Hematopoietic multipotent progenitor cell (in vitro differentiated cells): ENCODE measurements around the gene TAAR6. TPM values are rescaled to one million over a fixed set of nuclear protein-coding genes. Genes with fewer than 3 reads are reported as not detected.
"Not testable (repeated sequence)": the region's sequence is repeated elsewhere in the genome, so short reads cannot be mapped to it uniquely, and the experiment has no call there.

Experiments
- DNase-seq, 3 donors: peaks; one replicate each; pipeline ENCODE4 v3.0.0-alpha.2; 2011 to 2015; ENCODE audit warnings: low read depth in 2 of 3, low spot score in 2 of 3
- total RNA-seq: library from RNA; depleted of rRNA; stranded (reverse); fragments of >200 nt; gene quantifications from one replicate; pipeline ENCODE4 v1.2.3, GENCODE V29; 2012

The TAAR6 gene
- not detected for total RNA-seq

- DNase-seq, result no peak
These were observed at the start of gene TAAR6 for GRCh38 chr6:132570221-132570777. TAAR6 (plus strand) TSS chr6:132570322; CDS start chr6:132570322, 0 bp downstream.

- DNase-seq, result no peak
These were observed 49.2 kb upstream of the TAAR6 start for GRCh38 chr6:132520953-132521352.

GRCh38 chr6:132524646-132525045 lies 45.5 kb upstream of the TAAR6 start:
- no peak for DNase-seq

GRCh38 chr6:132525866-132526265 lies 44.3 kb upstream of the TAAR6 start:
- DNase-seq, result no peak

- no peak for DNase-seq
These were observed 43.7 kb upstream of the TAAR6 start for GRCh38 chr6:132526461-132526860.

GRCh38 chr6:132527791-132528190 lies 42.3 kb upstream of the TAAR6 start:
- DNase-seq, result no peak

GRCh38 chr6:132530293-132530974 lies 39.7 kb upstream of the TAAR6 start:
- peak; percentile 47 to 83 (median 65) for DNase-seq

GRCh38 chr6:132534546-132534945 lies 35.6 kb upstream of the TAAR6 start:
- DNase-seq, result not testable (repeated sequence)

- DNase-seq, result no peak
These were observed 33.0 kb upstream of the TAAR6 start for GRCh38 chr6:132537145-132537544.

- no peak for DNase-seq
These were observed 32.1 kb upstream of the TAAR6 start, which contains the start of gene TAAR9 for GRCh38 chr6:132537977-132538376. TAAR9 (plus strand) TSS chr6:132538277; CDS start chr6:132538290, 13 bp downstream.

- DNase-seq, result no peak
These were observed 25.3 kb upstream of the TAAR6 start for GRCh38 chr6:132544826-132545225.

- DNase-seq, result no peak
These were observed 21.2 kb upstream of the TAAR6 start for GRCh38 chr6:132548746-132549463.

- DNase-seq, result no peak
These were observed 18.9 kb upstream of the TAAR6 start for GRCh38 chr6:132551214-132551613.

GRCh38 chr6:132552372-132552771 lies 17.8 kb upstream of the TAAR6 start, which contains the start of gene TAAR8:
TAAR8 (plus strand) TSS chr6:132552672; CDS start chr6:132552693, 21 bp downstream.
- no peak for DNase-seq

GRCh38 chr6:132560087-132560486 lies 10.0 kb upstream of the TAAR6 start:
- not testable (repeated sequence) for DNase-seq

GRCh38 chr6:132566404-132566803 lies 3.7 kb upstream of the TAAR6 start:
- no peak for DNase-seq

GRCh38 chr6:132567566-132567965 lies 2.6 kb upstream of the TAAR6 start:
- DNase-seq, result no peak

- DNase-seq, result no peak
These were observed 1.5 kb upstream of the TAAR6 start for GRCh38 chr6:132568611-132569010.

- no peak for DNase-seq
These were observed 952 bp upstream of the TAAR6 start for GRCh38 chr6:132569170-132569569.

- DNase-seq, result no peak
These were observed 1.7 kb downstream of the TAAR6 start for GRCh38 chr6:132571774-132572173.

- no peak for DNase-seq
These were observed 14.6 kb downstream of the TAAR6 start for GRCh38 chr6:132584698-132585097.

GRCh38 chr6:132587424-132587823 lies 17.3 kb downstream of the TAAR6 start:
- peak in 1 of 3 donors; percentile 3 for DNase-seq
